Neural crest cell (in vitro differentiated cells): ENCODE data around the gene NKX3-2. TPM values are rescaled to one million over a fixed set of nuclear protein-coding genes. Genes with fewer than 3 reads are reported as not detected.

Experiments used
- DNase-seq: peaks from one replicate; pipeline ENCODE4 v3.0.0; 2021; ENCODE audit warnings: low read depth, mixed read lengths, low spot score
- H3K27ac Mint-ChIP-seq: one replicate; pipeline ENCODE4 v1.8.0; 2021; ENCODE audit warnings: mild to moderate bottlenecking, mixed read lengths; ENCODE audit not compliant: unreplicated experiment
- H3K27me3 Mint-ChIP-seq: 2 replicates; pipeline ENCODE4 v1.8.0; 2021; ENCODE audit warnings: low read depth, mild to moderate bottlenecking, mixed read lengths
- H3K36me3 Mint-ChIP-seq: 2 replicates; pipeline ENCODE4 v1.8.0; 2021; ENCODE audit warnings: low read depth, mild to moderate bottlenecking, mixed read lengths
- H3K4me1 Mint-ChIP-seq: 2 replicates; pipeline ENCODE4 v1.8.0; 2021; ENCODE audit warnings: mixed read lengths
- H3K4me3 Mint-ChIP-seq: one replicate; pipeline ENCODE4 v1.8.0; 2021; ENCODE audit warnings: mild to moderate bottlenecking, mixed read lengths
- H3K9me3 Mint-ChIP-seq: 2 replicates; pipeline ENCODE4 v1.8.0; 2021; ENCODE audit warnings: mixed read lengths
- long read RNA-seq: library from polyadenylated mRNA; unstranded; transcript quantifications from one replicate; pipeline ENCODE4 v2.0.0, GENCODE V29; 2020
- total RNA-seq: library from RNA; stranded (reverse); gene quantifications from 2 replicates; pipeline ENCODE4 v1.2.1, GENCODE V29; 2021
- TF ChIP-seq, protein P1 (sequence below): fragments of 200-600 bp; sonication (generic); conservative IDR thresholded peaks from 2 replicates; pipeline ENCODE4 v1.5.0; 2021; ENCODE audit warnings: antibody characterized with exemption, mild to moderate bottlenecking

Gene NKX3-2
- 3.3 and 4.0 TPM in 2 replicates for total RNA-seq
- long read RNA-seq = 0 reads

DNA sequence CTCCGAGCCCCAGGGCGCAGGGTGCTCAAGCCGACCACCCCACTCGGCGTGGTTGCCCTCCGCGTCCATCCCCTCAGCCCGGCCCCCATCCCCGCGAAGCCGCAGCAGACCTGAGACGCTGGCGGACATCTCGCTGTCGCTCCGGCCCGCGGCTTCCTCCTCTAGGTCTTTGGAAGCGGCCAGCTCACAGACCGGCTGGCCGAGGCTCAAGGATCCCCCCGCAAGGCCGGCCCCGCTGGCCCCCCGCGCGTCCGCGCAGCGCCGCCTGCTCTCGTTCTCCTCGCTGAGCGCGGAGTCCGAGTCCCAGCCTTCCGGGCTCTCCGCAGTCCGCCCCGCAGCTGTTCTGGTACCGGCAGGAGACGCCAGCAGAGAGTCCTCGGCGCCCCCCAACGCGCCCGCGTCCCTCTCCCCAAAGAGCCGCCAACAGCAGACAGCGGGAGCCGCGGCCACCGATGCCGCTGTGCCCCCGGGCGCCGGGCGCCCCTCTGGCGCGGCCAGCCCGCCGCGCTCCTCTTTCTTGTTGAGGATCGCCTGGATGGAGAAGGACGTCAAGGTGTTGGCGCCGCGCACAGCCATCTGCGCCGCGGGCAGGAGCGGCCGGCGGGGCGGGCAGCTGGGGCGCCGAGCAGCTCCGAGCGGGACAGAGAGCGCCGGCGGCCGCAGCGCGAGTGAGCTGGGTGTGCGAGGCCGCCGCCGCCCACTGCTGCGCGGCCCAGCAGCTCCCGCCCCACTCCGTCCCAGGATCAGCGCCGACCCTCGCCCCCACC lies at the start of gene NKX3-2:
Gene NKX3-2, minus strand, starts transcription at position 670 of the 767 bp plus-strand sequence. Its CDS starts 94 bp downstream, at position 576.
- Mint-ChIP-seq H3K36me3 (no peaks in the 10 kb centered on the region), H3K4me3 (peak within 1 kb of the TSS; percentile 97), H3K4me1 (peaks cover 31% of the 10 kb centered on the region), H3K9me3 (no peaks in the 10 kb centered on the region), H3K27me3 (peaks cover 86% of the 10 kb centered on the region), H3K27ac (peak within 1 kb of the TSS; percentile 64)
- DNase-seq = no peak
- TF ChIP-seq, protein P1, sequence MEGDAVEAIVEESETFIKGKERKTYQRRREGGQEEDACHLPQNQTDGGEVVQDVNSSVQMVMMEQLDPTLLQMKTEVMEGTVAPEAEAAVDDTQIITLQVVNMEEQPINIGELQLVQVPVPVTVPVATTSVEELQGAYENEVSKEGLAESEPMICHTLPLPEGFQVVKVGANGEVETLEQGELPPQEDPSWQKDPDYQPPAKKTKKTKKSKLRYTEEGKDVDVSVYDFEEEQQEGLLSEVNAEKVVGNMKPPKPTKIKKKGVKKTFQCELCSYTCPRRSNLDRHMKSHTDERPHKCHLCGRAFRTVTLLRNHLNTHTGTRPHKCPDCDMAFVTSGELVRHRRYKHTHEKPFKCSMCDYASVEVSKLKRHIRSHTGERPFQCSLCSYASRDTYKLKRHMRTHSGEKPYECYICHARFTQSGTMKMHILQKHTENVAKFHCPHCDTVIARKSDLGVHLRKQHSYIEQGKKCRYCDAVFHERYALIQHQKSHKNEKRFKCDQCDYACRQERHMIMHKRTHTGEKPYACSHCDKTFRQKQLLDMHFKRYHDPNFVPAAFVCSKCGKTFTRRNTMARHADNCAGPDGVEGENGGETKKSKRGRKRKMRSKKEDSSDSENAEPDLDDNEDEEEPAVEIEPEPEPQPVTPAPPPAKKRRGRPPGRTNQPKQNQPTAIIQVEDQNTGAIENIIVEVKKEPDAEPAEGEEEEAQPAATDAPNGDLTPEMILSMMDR = no peak

GRCh38 chr4:13592220-13592619 lies 47.9 kb upstream of the NKX3-2 start:
- H3K9me3 Mint-ChIP-seq = no peaks in the 10 kb centered on the region
- peaks cover 5% of the 10 kb centered on the region for H3K36me3 Mint-ChIP-seq
- H3K27me3 Mint-ChIP-seq = no peaks in the 10 kb centered on the region
- no peak overlapping the region for H3K27ac Mint-ChIP-seq
- H3K4me3 Mint-ChIP-seq = no peak overlapping the region
- TF ChIP-seq, protein P1 = no peak
- DNase-seq = no peak
- H3K4me1 Mint-ChIP-seq = no peaks in the 10 kb centered on the region

DNA sequence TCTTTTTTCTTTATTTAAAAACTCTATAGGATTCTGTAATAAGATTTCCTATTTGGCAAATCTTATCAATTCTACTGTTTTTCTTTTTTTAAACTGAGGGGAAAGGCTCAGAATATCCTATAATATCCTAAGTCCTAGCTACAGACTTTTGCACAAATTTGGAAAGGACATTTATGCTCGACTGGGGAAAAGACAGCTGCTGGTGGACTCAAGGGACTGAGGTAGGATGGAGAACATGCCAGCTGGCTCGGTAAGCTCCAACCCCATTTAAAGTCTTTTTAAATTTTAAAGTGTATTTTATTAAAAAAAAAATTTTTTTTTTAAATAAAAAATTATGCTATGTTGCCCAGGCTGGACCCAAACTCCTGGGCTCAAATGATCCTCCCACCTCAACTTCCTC lies 46.5 kb upstream of the NKX3-2 start:
- TF ChIP-seq, protein P1 = no peak
- Mint-ChIP-seq H3K27ac (no peak overlapping the region), H3K4me1 (no peaks in the 10 kb centered on the region), H3K27me3 (no peaks in the 10 kb centered on the region), H3K36me3 (no peaks in the 10 kb centered on the region), H3K9me3 (no peaks in the 10 kb centered on the region), H3K4me3 (no peak overlapping the region)
- no peak for DNase-seq

DNA sequence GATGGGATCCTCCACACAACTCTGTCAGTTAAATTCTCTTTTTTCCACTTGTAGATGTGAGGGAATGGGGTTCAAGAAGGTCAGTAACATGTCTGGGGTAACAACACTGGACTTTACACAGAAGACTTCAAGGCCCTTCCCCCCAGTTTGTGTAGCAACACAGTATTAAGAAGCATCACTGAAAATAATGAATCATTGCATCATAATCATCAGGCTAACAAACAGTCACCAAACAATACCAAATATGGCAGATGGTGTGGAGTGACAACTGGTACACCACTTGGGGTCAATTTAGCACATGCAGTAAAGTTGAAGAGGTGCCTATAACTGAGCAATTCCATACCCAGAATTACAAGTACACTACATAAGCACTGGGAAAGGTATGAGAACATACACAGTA lies 44.6 kb upstream of the NKX3-2 start:
- peaks cover 3% of the 10 kb centered on the region for H3K36me3 Mint-ChIP-seq
- H3K4me3 Mint-ChIP-seq = no peak overlapping the region
- no peak overlapping the region for H3K27ac Mint-ChIP-seq
- no peaks in the 10 kb centered on the region for H3K4me1 Mint-ChIP-seq
- no peak for DNase-seq
- H3K9me3 Mint-ChIP-seq = no peaks in the 10 kb centered on the region
- no peaks in the 10 kb centered on the region for H3K27me3 Mint-ChIP-seq
- TF ChIP-seq, protein P1 = no peak

- TF ChIP-seq, protein P1 = no peak
- no peak for DNase-seq
- no peak overlapping the region for H3K4me3 Mint-ChIP-seq
- H3K4me1 Mint-ChIP-seq = no peaks in the 10 kb centered on the region
- H3K27ac Mint-ChIP-seq = peak overlapping the region; percentile 83
- H3K36me3 Mint-ChIP-seq = peaks cover 5% of the 10 kb centered on the region
- H3K9me3 Mint-ChIP-seq = no peaks in the 10 kb centered on the region
- H3K27me3 Mint-ChIP-seq = no peaks in the 10 kb centered on the region
Observed at GRCh38 chr4:13584481-13584880, 40.2 kb upstream of the NKX3-2 start.
